Immature natural killer cell (primary cell): ENCODE data around the gene NOS1AP. TPM values are rescaled to one million over a fixed set of nuclear protein-coding genes. Genes with fewer than 3 reads are reported as not detected.

Experiments used
- DNase-seq, 3 donors: peaks; one replicate each; pipeline ENCODE4 v3.0.0; 2022; ENCODE audit warnings: mixed read lengths in 1 of 3
- H3K27ac Mint-ChIP-seq, 6 donors: one replicate each; pipeline ENCODE4 v1.8.0; 2020; ENCODE audit warnings: mixed read lengths in 6 of 6, mild to moderate bottlenecking in 5 of 6, inconsistent platforms in 4 of 6, moderate library complexity in 3 of 6
- H3K27me3 Mint-ChIP-seq, 3 donors: one replicate each; pipeline ENCODE4 v1.8.0; 2020 to 2021; ENCODE audit warnings: low read depth in 3 of 3, mild to moderate bottlenecking in 3 of 3, mixed read lengths in 3 of 3, moderate library complexity in 3 of 3, inconsistent platforms in 1 of 3
- H3K36me3 Mint-ChIP-seq, 3 donors: one replicate each; pipeline ENCODE4 v1.8.0; 2020; ENCODE audit warnings: mixed read lengths in 3 of 3, inconsistent platforms in 2 of 3, mild to moderate bottlenecking in 2 of 3
- H3K4me1 Mint-ChIP-seq, 2 donors: one replicate each; pipeline ENCODE4 v1.8.0; 2020; ENCODE audit warnings: inconsistent platforms in 2 of 2, mild to moderate bottlenecking in 2 of 2, mixed read lengths in 2 of 2, moderate library complexity in 1 of 2
- H3K4me3 Mint-ChIP-seq, 5 donors: one replicate each; pipeline ENCODE4 v1.8.0; 2020; ENCODE audit warnings: mild to moderate bottlenecking in 5 of 5, mixed read lengths in 5 of 5, inconsistent platforms in 3 of 5, moderate library complexity in 3 of 5
- H3K9me3 Mint-ChIP-seq, 6 donors: one replicate each; pipeline ENCODE4 v1.8.0; 2020; ENCODE audit warnings: mild to moderate bottlenecking in 6 of 6, mixed read lengths in 6 of 6, inconsistent platforms in 4 of 6, moderate library complexity in 3 of 6
- polyA plus RNA-seq, 3 donors: library from polyadenylated mRNA; unstranded; fragments of 300-500 nt; fragmentation: Illumina TruSeq; gene quantifications; one replicate each; pipeline ENCODE4 v1.2.3, GENCODE V29; 2021

NOS1AP gene
- polyA plus RNA-seq, 3 donors from 2014 or later: not detected

DNA sequence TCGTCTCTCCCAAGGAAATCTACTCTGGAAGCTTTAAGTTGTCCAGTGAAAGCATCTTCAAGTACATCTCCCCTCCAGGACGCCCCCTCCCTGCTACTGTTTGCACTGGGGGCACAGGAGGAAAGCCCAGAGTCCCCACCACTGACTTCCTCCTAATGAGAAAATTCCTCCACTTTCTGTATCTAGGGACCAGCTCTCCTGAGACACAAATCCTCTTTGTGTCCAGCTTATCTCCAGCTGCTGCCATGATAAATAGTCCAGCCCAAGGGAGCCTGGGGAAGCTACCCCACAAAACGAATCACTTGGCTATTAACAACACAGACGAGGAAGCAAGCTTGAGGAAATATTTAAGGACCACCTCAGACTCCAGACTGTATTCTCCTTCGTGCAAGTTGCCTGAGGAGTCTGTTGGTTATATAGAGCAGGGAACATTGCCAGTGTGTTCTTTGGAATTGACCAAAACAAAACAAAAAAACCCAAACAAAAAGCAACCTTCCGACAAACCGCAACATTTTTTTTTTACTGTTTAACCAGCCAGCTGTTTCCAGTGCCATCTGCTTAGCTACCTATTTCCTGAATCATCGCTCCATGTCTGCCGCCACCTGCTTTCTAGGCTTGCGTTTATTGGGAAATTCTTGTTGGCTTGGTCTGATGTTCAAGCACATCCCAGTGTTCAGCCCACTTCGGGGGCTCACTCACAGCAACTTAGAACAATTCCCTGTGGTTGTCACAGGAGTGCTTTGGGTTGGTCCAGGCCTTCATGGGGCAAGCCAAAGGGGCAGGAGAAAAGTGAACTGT is 319.7 kb downstream of the NOS1AP start:
- peak overlapping the region; percentile 35 to 72 (median 57) for H3K4me3 Mint-ChIP-seq
- peaks cover 0 to 2% (median 1%) of the 10 kb centered on the region in 3 donors for H3K27me3 Mint-ChIP-seq
- no peaks in the 10 kb centered on the region for H3K9me3 Mint-ChIP-seq
- H3K4me1 Mint-ChIP-seq: peaks cover 56 to 65% of the 10 kb centered on the region in 2 donors
- DNase-seq: no peak
- H3K27ac Mint-ChIP-seq: peak overlapping the region; percentile 66 to 89 (median 78)
- peaks cover 4 to 12% (median 10%) of the 10 kb centered on the region in 3 donors for H3K36me3 Mint-ChIP-seq

DNA sequence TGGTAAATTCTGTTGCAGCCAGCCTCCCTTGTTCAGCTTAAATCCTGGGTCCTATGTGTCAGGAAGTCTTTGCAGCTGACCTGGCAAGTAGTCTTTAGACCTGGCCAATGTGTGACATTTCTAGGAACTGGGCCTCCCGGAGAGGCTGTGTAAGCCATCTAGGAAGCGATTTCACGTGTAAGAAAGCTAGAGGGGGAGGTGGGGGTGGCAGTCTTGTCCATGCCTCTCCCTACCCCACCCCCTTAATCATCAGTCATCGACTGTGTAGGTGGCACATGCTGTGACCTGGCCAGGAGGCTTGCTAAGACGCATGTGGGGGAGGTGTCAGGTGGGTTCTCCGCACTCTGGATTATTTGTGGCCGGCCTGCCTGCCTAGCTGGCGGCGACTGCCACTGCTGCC is 320.5 kb downstream of the NOS1AP start:
- H3K4me3 Mint-ChIP-seq: peak overlapping the region; percentile 6 to 72 (median 57)
- H3K27me3 Mint-ChIP-seq: peaks cover 0 to 2% (median 1%) of the 10 kb centered on the region in 3 donors

DNA sequence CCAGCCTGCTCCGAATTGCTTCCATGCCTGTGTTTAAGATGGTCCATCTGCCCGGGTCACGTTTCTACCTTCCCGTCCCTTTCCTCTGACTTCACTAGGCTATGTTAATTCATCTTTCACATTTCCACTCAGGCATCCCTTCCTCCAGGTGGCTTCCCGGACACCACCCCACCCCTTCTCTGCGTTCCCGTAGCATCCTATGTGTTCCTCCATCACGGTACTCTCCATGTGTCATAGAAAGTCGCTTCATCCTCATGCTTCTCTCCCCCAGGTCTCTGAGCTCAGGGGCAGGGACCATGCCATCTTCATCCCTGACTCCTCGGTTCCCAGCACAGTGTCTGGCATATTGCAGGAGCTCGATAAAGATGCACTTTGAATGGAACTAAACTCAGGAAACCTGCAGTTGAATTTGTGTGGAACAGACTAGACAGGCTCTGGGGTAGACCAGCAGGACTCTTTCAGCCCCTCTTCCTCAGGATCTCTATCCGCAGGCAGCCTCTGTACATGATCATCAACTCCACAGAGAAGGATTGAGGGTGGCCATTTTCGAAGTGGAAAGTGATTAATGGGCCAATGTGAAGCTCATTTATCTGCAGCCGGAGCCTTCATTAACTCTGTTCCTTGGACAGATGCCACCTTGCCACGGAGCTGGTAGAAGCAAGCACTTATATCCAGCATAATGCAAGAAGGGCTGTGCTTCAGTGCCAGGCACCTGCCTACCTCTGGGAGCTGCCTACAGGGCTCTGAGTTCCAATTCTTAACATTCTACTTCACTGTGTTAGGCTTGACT is 321.1 kb downstream of the NOS1AP start:
- Mint-ChIP-seq H3K4me3 (peak overlapping the region in 3 of 5 donors; percentile 8 to 72 (median 66)), H3K27ac (peak overlapping the region; percentile 41 to 89 (median 78)), H3K36me3 (peaks cover 4 to 12% (median 10%) of the 10 kb centered on the region in 3 donors), H3K4me1 (peaks cover 56 to 71% of the 10 kb centered on the region in 2 donors), H3K27me3 (peaks cover 0 to 2% (median 1%) of the 10 kb centered on the region in 3 donors), H3K9me3 (no peaks in the 10 kb centered on the region)
- no peak for DNase-seq

More for the DNA sequence above, 320.5 kb downstream of the NOS1AP start:
- Mint-ChIP-seq H3K4me1 (peaks cover 56 to 65% of the 10 kb centered on the region in 2 donors), H3K36me3 (peaks cover 4 to 12% (median 10%) of the 10 kb centered on the region in 3 donors), H3K9me3 (no peaks in the 10 kb centered on the region), H3K27ac (peak overlapping the region; percentile 71 to 89 (median 78))
- no peak for DNase-seq

DNA sequence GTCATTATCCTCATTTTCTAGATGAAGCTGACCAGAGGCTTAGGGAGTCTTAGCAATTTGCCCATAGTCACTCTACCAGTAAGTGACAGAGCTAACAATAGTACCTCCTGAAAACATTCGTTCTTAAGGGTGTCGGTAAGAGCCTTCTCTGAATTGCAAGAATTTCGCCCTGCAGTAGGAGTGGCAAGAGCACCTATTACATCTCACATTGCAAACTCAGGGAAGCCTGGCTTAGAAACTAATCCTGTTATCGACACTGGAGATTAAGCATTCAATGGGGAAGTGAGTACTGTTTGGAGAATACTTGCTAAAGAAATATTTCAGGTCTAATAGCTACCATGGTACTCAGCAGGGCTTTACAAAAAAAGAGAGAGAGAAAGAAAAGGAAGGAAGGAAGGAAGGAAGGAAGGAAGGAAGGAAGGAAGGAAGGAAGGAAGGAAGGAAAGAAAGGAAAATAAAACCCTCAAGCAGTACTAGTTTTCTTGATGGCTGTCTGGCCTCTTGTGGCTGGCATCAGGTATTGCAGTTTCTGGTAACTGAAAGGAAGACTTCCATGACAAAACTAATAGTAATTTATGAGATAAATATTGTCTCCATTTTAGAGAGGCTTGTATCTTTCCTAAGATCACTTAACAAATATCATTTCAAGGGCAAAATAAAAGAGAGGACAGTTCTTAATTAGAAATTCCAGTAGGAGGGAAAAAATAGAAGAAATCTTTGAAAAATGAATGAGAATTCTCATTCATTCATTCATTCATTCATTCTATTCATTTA is 322.5 kb downstream of the NOS1AP start:
- Mint-ChIP-seq H3K27ac (peak overlapping the region; percentile 79 to 94 (median 87)), H3K4me3 (peak overlapping the region in 1 of 5 donors; percentile 9), H3K4me1 (peaks cover 64 to 85% of the 10 kb centered on the region in 2 donors), H3K9me3 (no peaks in the 10 kb centered on the region), H3K27me3 (peaks cover 0 to 2% (median 1%) of the 10 kb centered on the region in 3 donors), H3K36me3 (peaks cover 10 to 22% (median 13%) of the 10 kb centered on the region in 3 donors)
- no peak for DNase-seq

DNA sequence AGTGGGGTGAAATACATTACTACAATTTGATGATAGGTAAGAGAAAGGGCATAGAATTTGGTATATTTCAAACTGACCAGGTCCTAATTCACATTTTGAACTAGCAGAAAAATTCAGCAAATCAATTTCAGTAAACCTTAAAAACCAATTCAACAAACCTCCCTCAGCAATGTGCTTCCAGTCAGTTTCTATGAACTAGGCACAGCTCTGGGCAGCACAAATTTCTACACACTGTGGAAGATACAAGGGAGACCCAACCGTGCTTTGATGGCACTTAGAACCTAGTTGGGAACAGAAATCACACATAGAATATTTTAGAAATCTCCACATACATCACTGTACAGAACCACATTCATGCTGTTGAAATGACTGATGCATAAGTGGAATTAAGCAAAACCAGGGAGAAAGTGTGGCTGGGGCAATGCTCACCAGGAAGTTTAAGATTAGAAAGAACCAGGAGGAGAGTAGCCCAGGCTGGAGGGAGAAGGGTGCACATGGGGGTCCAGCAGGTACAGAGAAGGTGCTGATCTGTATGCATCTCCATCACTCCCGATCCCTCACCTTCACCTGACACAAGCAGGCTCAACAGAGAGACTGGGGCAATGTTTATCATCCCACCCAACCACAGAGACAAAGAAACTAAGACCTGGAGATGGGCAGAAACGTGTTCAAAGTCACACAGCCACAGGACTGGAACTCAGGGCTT is 326.9 kb downstream of the NOS1AP start:
- no peaks in the 10 kb centered on the region for H3K9me3 Mint-ChIP-seq
- no peak for DNase-seq
- peak overlapping the region in 2 of 5 donors; percentile 3 to 34 for H3K4me3 Mint-ChIP-seq
- peak overlapping the region; percentile 87 to 95 (median 94) for H3K27ac Mint-ChIP-seq
- peaks cover 26 to 55% (median 35%) of the 10 kb centered on the region in 3 donors for H3K36me3 Mint-ChIP-seq
- peaks cover 0 to 9% (median 5%) of the 10 kb centered on the region in 3 donors for H3K27me3 Mint-ChIP-seq
- H3K4me1 Mint-ChIP-seq: peaks cover 64 to 88% of the 10 kb centered on the region in 2 donors

DNA sequence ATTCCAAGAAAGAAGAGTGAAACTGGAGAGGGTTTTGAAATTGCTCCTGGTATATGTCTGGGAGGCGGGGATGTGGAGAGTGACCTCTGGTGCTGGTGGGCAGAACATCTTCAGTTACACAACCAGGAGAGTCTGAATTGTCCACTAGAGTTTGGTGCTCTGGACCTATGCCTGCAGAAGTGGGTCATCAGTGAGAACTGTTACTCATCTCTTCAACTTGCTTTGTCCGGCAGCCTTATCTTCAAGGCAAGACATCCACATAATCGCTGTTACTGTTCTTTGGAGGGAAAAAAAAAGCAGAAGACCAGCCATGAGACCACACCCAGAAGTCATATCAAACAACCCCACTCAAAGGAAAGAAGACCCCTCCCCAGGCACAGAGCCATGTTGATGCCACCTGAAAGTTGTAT is 327.6 kb downstream of the NOS1AP start:
- no peak for DNase-seq
- Mint-ChIP-seq H3K36me3 (peaks cover 23 to 57% (median 40%) of the 10 kb centered on the region in 3 donors), H3K9me3 (no peaks in the 10 kb centered on the region), H3K4me3 (peak overlapping the region in 3 of 5 donors; percentile 6 to 30 (median 14)), H3K27me3 (peaks cover 0 to 9% (median 5%) of the 10 kb centered on the region in 3 donors), H3K27ac (peak overlapping the region; percentile 87 to 95 (median 94)), H3K4me1 (peaks cover 63 to 88% of the 10 kb centered on the region in 2 donors)

DNA sequence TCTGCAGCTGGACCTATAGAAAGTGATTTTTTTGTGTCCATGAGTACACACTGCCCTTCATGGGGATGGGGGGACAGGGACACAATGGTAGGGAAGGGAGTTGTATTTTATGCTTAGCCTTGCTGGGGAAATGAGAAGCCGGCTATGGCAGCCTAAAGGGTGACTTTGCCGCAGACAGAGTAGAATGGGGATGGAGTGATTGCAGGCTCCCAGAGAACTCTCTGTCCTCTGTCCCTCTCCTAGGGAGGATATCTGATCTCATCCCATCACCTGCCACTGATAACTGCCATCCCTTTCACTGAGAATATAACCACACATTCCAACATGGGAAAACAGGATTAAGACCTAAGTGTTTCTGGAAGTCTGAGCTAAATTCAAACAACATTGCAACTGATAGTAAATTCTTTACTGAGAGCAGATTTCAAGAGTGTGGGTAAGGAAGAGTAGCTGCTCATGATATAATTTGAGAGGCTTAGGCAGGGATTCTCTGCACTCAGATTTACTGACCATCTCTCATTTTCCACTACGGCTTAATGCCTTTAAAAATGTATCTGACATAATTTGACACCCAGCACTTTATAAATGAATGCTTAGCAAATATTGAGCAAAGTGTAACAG is 328.6 kb downstream of the NOS1AP start:
- Mint-ChIP-seq H3K4me3 (peak overlapping the region; percentile 59 to 87 (median 73)), H3K9me3 (no peaks in the 10 kb centered on the region), H3K4me1 (peaks cover 70 to 88% of the 10 kb centered on the region in 2 donors), H3K27ac (peak overlapping the region; percentile 87 to 95 (median 94)), H3K36me3 (peaks cover 22 to 58% (median 40%) of the 10 kb centered on the region in 3 donors), H3K27me3 (peaks cover 0 to 9% (median 7%) of the 10 kb centered on the region in 3 donors)
- no peak for DNase-seq

DNA sequence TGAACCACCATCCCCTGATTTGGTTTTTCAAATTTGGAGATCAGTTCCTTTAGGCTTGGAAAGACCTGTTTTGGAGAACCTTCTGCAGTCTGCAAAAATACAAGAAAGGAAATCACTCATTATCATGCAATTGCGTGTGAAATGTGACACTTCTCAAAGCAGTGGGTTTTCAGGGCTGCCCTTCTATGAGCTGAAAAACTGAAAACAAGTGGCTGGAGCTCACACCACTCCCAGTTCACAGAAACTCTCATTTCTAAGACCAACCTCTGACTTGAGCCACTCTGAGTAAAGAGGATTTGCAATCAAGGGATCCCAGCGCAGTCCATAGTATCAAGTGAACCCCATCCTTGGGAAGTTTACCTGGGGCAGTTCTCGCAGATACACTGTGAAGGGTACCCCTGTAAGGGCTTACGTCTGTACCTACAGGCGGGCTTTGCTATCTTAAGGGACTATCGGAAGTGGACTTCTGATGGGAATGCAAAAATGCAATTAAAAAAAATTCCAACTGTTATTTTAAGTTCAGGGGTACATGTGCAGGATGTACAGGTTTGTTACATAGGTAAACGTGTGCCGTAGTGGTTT is 329.6 kb downstream of the NOS1AP start:
- Mint-ChIP-seq H3K9me3 (no peaks in the 10 kb centered on the region), H3K36me3 (peaks cover 19 to 58% (median 46%) of the 10 kb centered on the region in 3 donors), H3K27me3 (peaks cover 0 to 11% (median 7%) of the 10 kb centered on the region in 3 donors), H3K27ac (peak overlapping the region; percentile 87 to 95 (median 94)), H3K4me1 (peaks cover 76 to 89% of the 10 kb centered on the region in 2 donors), H3K4me3 (peak overlapping the region; percentile 59 to 87 (median 73))
- peak; percentile 40 to 51 (median 44) for DNase-seq

DNA sequence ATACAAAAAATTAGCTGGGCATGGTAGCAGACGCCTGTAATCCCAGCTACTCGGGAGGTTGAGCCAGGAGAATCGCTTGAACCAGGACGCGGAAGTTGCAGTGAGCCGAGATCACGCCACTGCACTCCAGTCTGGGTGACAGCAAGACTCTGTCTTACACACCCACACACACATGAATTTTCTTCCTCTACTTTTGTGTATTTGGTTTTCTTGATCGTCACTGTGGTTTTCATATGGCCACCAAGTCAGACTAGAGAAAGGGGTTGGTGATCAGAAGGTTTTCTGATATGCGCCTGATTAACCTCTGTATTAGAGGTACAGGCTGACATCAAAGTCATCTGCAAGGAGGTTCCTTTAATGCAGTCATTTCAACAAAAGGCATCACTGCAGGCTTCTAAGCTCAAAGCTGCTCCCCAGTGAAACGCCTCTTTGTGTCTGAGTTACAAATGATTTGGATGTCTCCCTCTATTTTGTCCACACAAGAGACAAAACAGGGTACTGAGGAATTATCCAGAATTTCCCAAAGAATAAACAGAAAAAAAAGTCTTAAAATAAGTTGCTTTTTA is 331.4 kb downstream of the NOS1AP start:
- Mint-ChIP-seq H3K27ac (peak overlapping the region; percentile 89 to 95 (median 93)), H3K4me1 (peaks cover 90 to 96% of the 10 kb centered on the region in 2 donors), H3K9me3 (no peaks in the 10 kb centered on the region), H3K27me3 (peaks cover 0 to 11% (median 7%) of the 10 kb centered on the region in 3 donors), H3K4me3 (peak overlapping the region; percentile 65 to 84 (median 74)), H3K36me3 (peaks cover 19 to 70% (median 52%) of the 10 kb centered on the region in 3 donors)
- peak; percentile 74 to 78 (median 77) for DNase-seq

DNA sequence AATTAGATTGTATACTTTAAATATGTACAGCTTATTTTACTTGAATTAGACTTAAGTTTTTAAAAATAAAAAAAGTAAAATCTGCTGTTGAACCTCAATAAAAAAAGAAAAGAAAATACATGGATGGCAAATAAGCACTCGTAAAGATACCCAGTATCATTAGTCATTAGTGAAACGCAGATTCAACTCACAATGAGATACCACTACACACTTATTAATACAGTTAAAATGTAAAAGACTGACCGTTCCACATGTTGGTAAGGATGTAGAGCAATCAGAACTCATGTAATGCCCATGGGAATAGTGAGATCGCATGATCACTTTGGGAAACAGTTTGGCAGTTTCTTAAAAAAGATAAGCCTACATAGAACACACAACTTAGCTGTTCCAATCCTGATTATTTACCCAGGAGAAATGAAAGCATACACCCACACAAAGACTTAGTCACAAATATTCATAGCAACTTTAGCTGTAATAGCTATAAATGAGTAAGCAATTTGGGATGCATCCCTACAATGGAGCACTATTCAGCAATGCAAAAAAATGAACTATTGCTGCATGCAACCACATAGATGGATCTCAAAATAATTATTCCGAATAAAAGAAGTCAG is 335.2 kb downstream of the NOS1AP start:
- no peak for DNase-seq
- H3K27ac Mint-ChIP-seq: peak overlapping the region; percentile 75 to 100 (median 98)
- H3K4me3 Mint-ChIP-seq: peak overlapping the region; percentile 95 to 100 (median 99)
- H3K36me3 Mint-ChIP-seq: peaks cover 11 to 62% (median 47%) of the 10 kb centered on the region in 3 donors
- H3K4me1 Mint-ChIP-seq: peaks cover 85 to 96% of the 10 kb centered on the region in 2 donors
- H3K9me3 Mint-ChIP-seq: no peaks in the 10 kb centered on the region
- H3K27me3 Mint-ChIP-seq: peaks cover 0 to 20% (median 3%) of the 10 kb centered on the region in 3 donors

DNA sequence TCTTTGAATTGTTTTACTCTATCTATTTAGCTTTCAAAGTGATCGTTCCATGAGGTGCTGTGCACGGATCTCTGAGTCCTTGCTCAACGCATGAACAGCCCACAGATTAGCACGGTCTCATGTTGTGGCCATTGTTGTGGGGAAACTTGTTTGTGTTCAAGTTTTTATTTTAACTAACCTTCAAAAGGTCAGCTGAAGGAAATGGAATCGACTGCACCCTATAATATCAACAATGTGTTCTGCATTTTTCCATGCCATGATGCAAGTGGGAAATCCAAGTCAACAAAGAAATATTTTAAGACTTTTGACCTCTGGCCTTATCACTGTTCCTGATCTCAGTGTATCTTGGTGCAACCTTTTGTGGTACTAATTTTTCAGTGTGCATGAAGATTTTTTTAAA is 336.3 kb downstream of the NOS1AP start:
- peak overlapping the region; percentile 75 to 100 (median 98) for H3K27ac Mint-ChIP-seq
- peaks cover 83 to 94% of the 10 kb centered on the region in 2 donors for H3K4me1 Mint-ChIP-seq

More for the DNA sequence above, 336.3 kb downstream of the NOS1AP start:
- peak overlapping the region; percentile 95 to 100 (median 99) for H3K4me3 Mint-ChIP-seq
- H3K9me3 Mint-ChIP-seq: no peaks in the 10 kb centered on the region
- DNase-seq: no peak
- H3K36me3 Mint-ChIP-seq: peaks cover 15 to 65% (median 51%) of the 10 kb centered on the region in 3 donors
- H3K27me3 Mint-ChIP-seq: peaks cover 0 to 14% (median 6%) of the 10 kb centered on the region in 3 donors
